Brain microvascular endothelial cell (primary cell): Measurements from ENCODE around the gene KMT5C.
"Not testable (repeated sequence)": the region's sequence is repeated elsewhere in the genome, so short reads cannot be mapped to it uniquely, and the experiment has no call there.

Source experiments
- DNase-seq: peaks from one replicate; pipeline ENCODE4 v3.0.0-alpha.2; 2020
- H3K27ac ChIP-seq: fragments of 250-450 bp; sonication (Bioruptor Pico); 2 replicates; pipeline ENCODE4 v1.5.1; 2020; ENCODE audit warnings: mild to moderate bottlenecking, moderate library complexity
- H3K27me3 ChIP-seq: fragments of 250-450 bp; sonication (Bioruptor Pico); replicated peaks from 2 replicates; pipeline ENCODE4 v1.5.1; 2020; ENCODE audit warnings: mild to moderate bottlenecking
- H3K36me3 ChIP-seq: fragments of 250-450 bp; sonication (Bioruptor Pico); replicated peaks from 2 replicates; pipeline ENCODE4 v1.5.1; 2020; ENCODE audit warnings: mild to moderate bottlenecking
- H3K4me3 ChIP-seq: 2 replicates; pipeline ENCODE4 v1.5.1; 2011; ENCODE audit warnings: low read depth, mild to moderate bottlenecking, control low read depth, low read length, moderate library complexity
- CTCF ChIP-seq: IDR thresholded peaks from 2 replicates; pipeline ENCODE4 v1.5.1; 2011; ENCODE audit warnings: low read depth, mild to moderate bottlenecking, moderate library complexity, low read length, control low read depth, inconsistent platforms; ENCODE audit errors: missing control alignments
- in situ Hi-C: cut with HindIII; loops from 2 replicates; pipeline ENCODE4 v1.10.0; 2017; ENCODE audit warnings: low sequenced_read_pairs, low pct_ligation_motif_present

The KMT5C gene

DNA sequence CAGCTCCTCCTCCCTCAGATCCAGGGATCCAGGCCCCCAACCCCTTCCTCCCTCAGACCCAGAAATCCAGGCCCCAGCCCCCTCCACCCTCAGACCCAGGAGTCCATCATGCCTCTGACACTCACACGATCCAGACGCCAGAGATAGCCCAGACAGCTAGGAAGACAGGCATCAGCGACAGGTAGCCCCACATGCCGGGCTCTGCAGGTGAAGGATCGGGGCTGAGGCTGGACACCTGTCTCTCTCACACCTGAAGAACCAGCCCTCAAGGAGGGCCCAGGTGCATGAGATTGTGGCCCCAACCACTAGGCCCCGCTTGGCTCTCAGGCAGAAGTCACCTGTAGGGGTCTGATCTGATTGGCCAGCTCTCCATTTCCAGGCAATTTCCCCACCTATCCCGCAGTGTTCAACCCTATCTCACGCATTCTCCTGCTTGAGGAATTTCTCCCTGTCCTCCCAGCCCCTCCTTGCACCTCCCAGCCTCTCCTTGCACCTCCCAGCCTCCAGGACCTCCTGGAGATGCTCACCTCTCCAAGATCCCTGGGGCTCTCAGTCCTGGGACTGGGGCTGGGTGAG lies 18.7 kb upstream of the KMT5C start:
- DNase-seq, result no peak
- no peaks in the 10 kb centered on the region for H3K36me3 ChIP-seq
- no peak overlapping the region for H3K4me3 ChIP-seq
- H3K27ac ChIP-seq, result no peak overlapping the region
- no peak for TF ChIP-seq CTCF
- no peaks in the 10 kb centered on the region for H3K27me3 ChIP-seq
- in situ Hi-C loops, result no loop called here

DNA sequence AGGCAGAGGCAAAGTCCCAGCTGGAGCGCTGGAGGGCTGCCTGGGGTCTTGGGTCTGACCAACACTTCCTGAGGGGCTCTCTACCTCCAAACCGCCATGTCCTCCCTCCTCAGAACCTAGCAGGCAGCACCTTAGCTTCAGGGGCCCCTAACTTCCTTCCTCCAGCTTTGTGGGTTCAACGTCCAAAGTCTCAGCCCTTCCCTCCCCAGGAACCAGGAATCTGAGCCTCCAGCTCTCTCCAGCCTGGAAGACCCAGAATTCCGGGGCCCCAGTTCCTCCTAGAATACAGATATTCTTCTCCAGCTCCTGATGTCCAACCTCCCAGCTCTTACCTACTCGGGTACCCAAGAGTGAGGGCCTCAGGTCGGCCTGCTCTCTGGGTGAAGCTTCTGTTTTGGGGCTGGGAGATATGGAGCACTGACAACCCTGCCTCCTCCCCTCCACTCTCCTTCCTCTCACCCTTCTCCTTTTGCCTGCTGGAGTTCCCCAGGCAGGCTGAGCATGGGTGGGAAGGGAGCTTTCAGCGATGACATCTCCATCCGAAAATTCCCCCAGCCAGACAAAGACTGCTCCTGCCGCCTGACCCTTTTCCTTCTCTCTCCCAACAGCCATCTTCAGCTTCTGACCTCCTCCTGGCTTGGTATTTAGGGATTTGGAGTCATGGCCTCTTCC lies 18.1 kb upstream of the KMT5C start:
- no peak overlapping the region for H3K27ac ChIP-seq
- H3K27me3 ChIP-seq, result no peaks in the 10 kb centered on the region
- H3K36me3 ChIP-seq, result no peaks in the 10 kb centered on the region
- TF ChIP-seq CTCF, result no peak
- H3K4me3 ChIP-seq, result no peak overlapping the region
- in situ Hi-C loops, result no loop called here
- no peak for DNase-seq

- Histone ChIP-seq H3K4me3 (no peak overlapping the region), H3K36me3 (no peaks in the 10 kb centered on the region), H3K27me3 (no peaks in the 10 kb centered on the region), H3K27ac (no peak overlapping the region)
- in situ Hi-C loops, result no loop called here
- TF ChIP-seq CTCF, result no peak
- no peak for DNase-seq
Observed at GRCh38 chr19:55322204-55322885, 17.3 kb upstream of the KMT5C start.

GRCh38 chr19:55324662-55325061 lies 15.0 kb upstream of the KMT5C start:
- Histone ChIP-seq H3K36me3 (no peaks in the 10 kb centered on the region), H3K4me3 (no peak overlapping the region), H3K27ac (no peak overlapping the region), H3K27me3 (no peaks in the 10 kb centered on the region)
- in situ Hi-C loops, result no loop called here
- no peak for TF ChIP-seq CTCF
- no peak for DNase-seq

- in situ Hi-C loops, result no loop called here
- no peak for DNase-seq
- no peak within 1 kb of the TSS for H3K27ac ChIP-seq
Observed at GRCh38 chr19:55325172-55325571, 14.5 kb upstream of the KMT5C start, which contains the start of gene TMEM150B. TSS of gene TMEM150B (minus strand) at chr19:55325341. CDS start at chr19:55321036, 4,305 bp downstream.

GRCh38 chr19:55328774-55329318 lies 10.8 kb upstream of the KMT5C start:
- H3K27ac ChIP-seq, in situ Hi-C loops, DNase-seq: not testable (repeated sequence)

More at GRCh38 chr19:55325172-55325571, 14.5 kb upstream of the KMT5C start, which contains the start of gene TMEM150B:
- Histone ChIP-seq H3K36me3 (no peaks in the 10 kb centered on the region), H3K27me3 (no peaks in the 10 kb centered on the region), H3K4me3 (no peak within 1 kb of the TSS)
- no peak for TF ChIP-seq CTCF

DNA sequence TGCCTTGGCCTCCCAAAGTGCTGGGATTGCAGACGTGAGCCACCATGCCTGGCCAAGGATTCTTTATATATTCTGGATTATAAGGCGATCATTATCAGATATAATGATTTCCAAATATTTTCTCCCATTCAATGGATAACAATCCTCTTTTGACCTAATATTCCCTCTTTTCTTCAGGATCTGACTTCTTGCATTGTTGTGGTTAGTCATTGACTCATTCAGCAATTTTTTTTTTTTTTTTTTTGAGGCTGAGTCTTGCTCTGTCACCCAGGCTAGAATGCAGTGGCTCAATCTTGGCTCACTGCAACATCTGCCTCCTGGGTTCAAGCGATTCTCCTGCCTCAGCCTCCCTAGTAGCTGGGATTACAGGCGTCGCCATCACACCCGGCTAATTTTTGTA lies 9.9 kb upstream of the KMT5C start:
- in situ Hi-C loops, H3K27me3 ChIP-seq, H3K27ac ChIP-seq, H3K36me3 ChIP-seq, H3K4me3 ChIP-seq: not testable (repeated sequence)
- peak; percentile 24 for DNase-seq

More at GRCh38 chr19:55328774-55329318, 10.8 kb upstream of the KMT5C start:
- H3K27me3 ChIP-seq, H3K4me3 ChIP-seq, H3K36me3 ChIP-seq: not testable (repeated sequence)
